ENCODE data around the gene PLXNA1. TPM values are rescaled to one million over a fixed set of nuclear protein-coding genes. Genes with fewer than 3 reads are reported as not detected.

The PLXNA1 gene
- total and polyA plus RNA-seq, 2 experiments from 2014 or later: 19.7 to 35.1 TPM

GRCh38 chr3:126961191-126961790, 21.6 kb upstream of the PLXNA1 start:
- no peaks in the 10 kb centered on the region for H3K79me2 ChIP-seq
- DNase-seq (ENCODE audit: low spot score): no peak
- WGBS (ENCODE audit: low lambda C conversion rate, missing lambda C conversion rate): 95% methylated on average over 8 of the region's 8 CpGs
- H3K9me2 ChIP-seq (replicated peaks; ENCODE audit: insufficient read depth): no peaks in the 10 kb centered on the region
- H3K36me3 ChIP-seq (replicated peaks; ENCODE audit: insufficient read depth, low read depth): no peaks in the 10 kb centered on the region
- H4K20me1 ChIP-seq (ENCODE audit: insufficient read depth, poor library complexity, severe bottlenecking): no peaks in the 10 kb centered on the region
- no peak overlapping the region for H3K27ac ChIP-seq
- no peaks in the 10 kb centered on the region for H3K27me3 ChIP-seq
- H3K9me3 ChIP-seq (ENCODE audit: low read depth): no peaks in the 10 kb centered on the region
- no peak for TF ChIP-seq CTCF (IDR thresholded peaks at IDR 0.05; ENCODE audit: poor library complexity)
- TF ChIP-seq EZH2phosphoT487 (IDR thresholded peaks at IDR 0.05; ENCODE audit: low read depth, severe bottlenecking, unreplicated experiment): no peak
- TF ChIP-seq EZH2 (IDR thresholded peaks at IDR 0.05; ENCODE audit: borderline replicate concordance): no peak
- no peak overlapping the region for H2AFZ ChIP-seq
- no peak overlapping the region for H3K4me3 ChIP-seq
- H3K4me1 ChIP-seq (ENCODE audit: insufficient read depth): peaks cover 4% of the 10 kb centered on the region
- H3K4me2 ChIP-seq: no peak overlapping the region

GRCh38 chr3:126961791-126962461, 21.0 kb upstream of the PLXNA1 start:
- Histone ChIP-seq H3K9me2 (replicated peaks; ENCODE audit: insufficient read depth) (no peaks in the 10 kb centered on the region), H2AFZ (no peak overlapping the region), H3K27me3 (no peaks in the 10 kb centered on the region), H3K79me2 (no peaks in the 10 kb centered on the region), H4K20me1 (ENCODE audit: insufficient read depth, poor library complexity, severe bottlenecking) (no peaks in the 10 kb centered on the region), H3K4me3 (no peak overlapping the region), H3K27ac (no peak overlapping the region), H3K36me3 (replicated peaks; ENCODE audit: insufficient read depth, low read depth) (no peaks in the 10 kb centered on the region), H3K4me2 (no peak overlapping the region), H3K9me3 (ENCODE audit: low read depth) (no peaks in the 10 kb centered on the region), H3K4me1 (ENCODE audit: insufficient read depth) (peaks cover 4% of the 10 kb centered on the region)
- no peak for DNase-seq (ENCODE audit: low spot score)
- no peak for TF ChIP-seq EZH2phosphoT487 (IDR thresholded peaks at IDR 0.05; ENCODE audit: low read depth, severe bottlenecking, unreplicated experiment)
- no peak for TF ChIP-seq EZH2 (IDR thresholded peaks at IDR 0.05; ENCODE audit: borderline replicate concordance)
- TF ChIP-seq CTCF (IDR thresholded peaks at IDR 0.05; ENCODE audit: poor library complexity): no peak
- WGBS (ENCODE audit: low lambda C conversion rate, missing lambda C conversion rate): 94% methylated on average over 11 of the region's 11 CpGs

GRCh38 chr3:126962756-126963155, 20.2 kb upstream of the PLXNA1 start:
- H3K4me3 ChIP-seq: no peak overlapping the region
- H3K27me3 ChIP-seq: no peaks in the 10 kb centered on the region
- H3K9me3 ChIP-seq (ENCODE audit: low read depth): no peaks in the 10 kb centered on the region
- no peaks in the 10 kb centered on the region for H3K36me3 ChIP-seq (replicated peaks; ENCODE audit: insufficient read depth, low read depth)
- H2AFZ ChIP-seq: no peak overlapping the region
- H3K4me1 ChIP-seq (ENCODE audit: insufficient read depth): peaks cover 4% of the 10 kb centered on the region
- no peak for DNase-seq (ENCODE audit: low spot score)
- 95% methylated on average over 7 of the region's 8 CpGs for WGBS (ENCODE audit: low lambda C conversion rate, missing lambda C conversion rate)
- no peaks in the 10 kb centered on the region for H3K79me2 ChIP-seq
- H3K27ac ChIP-seq: no peak overlapping the region
- no peak for TF ChIP-seq EZH2 (IDR thresholded peaks at IDR 0.05; ENCODE audit: borderline replicate concordance)
- no peak for TF ChIP-seq EZH2phosphoT487 (IDR thresholded peaks at IDR 0.05; ENCODE audit: low read depth, severe bottlenecking, unreplicated experiment)
- no peak for TF ChIP-seq CTCF (IDR thresholded peaks at IDR 0.05; ENCODE audit: poor library complexity)
- H3K9me2 ChIP-seq (replicated peaks; ENCODE audit: insufficient read depth): no peaks in the 10 kb centered on the region
- no peaks in the 10 kb centered on the region for H4K20me1 ChIP-seq (ENCODE audit: insufficient read depth, poor library complexity, severe bottlenecking)
- no peak overlapping the region for H3K4me2 ChIP-seq
